ENCODE results near the gene SCMH1. TPM values are rescaled to one million over a fixed set of nuclear protein-coding genes. Genes with fewer than 3 reads are reported as not detected.

The SCMH1 gene
- total and polyA plus RNA-seq, 2 of the 4 experiments (the other 2 are of a cell fraction) = 9.0 to 19.4 TPM

- H3K23ac ChIP-seq (ENCODE audit: low read depth, low read length) = no peak overlapping the region
- intact Hi-C loops (cut with micrococcal nuclease) = loop anchor here (5.0 kb wide), 1 partner anchor 275 kb away; no protein-coding TSS in a partner anchor
- H3K79me1 ChIP-seq (ENCODE audit: low read depth in 1 of 2, low read length in 2 of 2) = no peaks in the 10 kb centered on the region; a peak in 1 of 4 replicates
- ChIA-PET POLR2A (ENCODE audit: unreplicated experiment) (no interaction called here), CTCF (interaction anchor here (2.0 kb wide), 1 partner anchor 20 kb away, joined by 10 read pairs; no protein-coding TSS in a partner anchor)
- DNase-seq (no peak), ATAC-seq (ENCODE audit: low read depth) (no peak)
- H3K4ac ChIP-seq (ENCODE audit: low read depth, low read length) = no peak overlapping the region
- no peak overlapping the region for H2BK20ac ChIP-seq (ENCODE audit: low read depth, low read length)
- no peak overlapping the region for H4K8ac ChIP-seq (ENCODE audit: low read depth in 2 of 2, low read length in 2 of 2)
- H3K27me3 ChIP-seq (ENCODE audit: control insufficient read depth, insufficient read depth, low read length) = no peaks in the 10 kb centered on the region
- H2AFZ ChIP-seq (replicated peaks; ENCODE audit: low read length, poor library complexity) = no peak overlapping the region
- H3K4me3 ChIP-seq (ENCODE audit: insufficient read depth, low read depth, low read length) = no peak overlapping the region
- no peak overlapping the region for H3K56ac ChIP-seq (ENCODE audit: extremely low read depth, insufficient read depth, low read length)
- no peak overlapping the region for H4K91ac ChIP-seq (ENCODE audit: insufficient read depth, low read depth, low read length)
- H3K4me2 ChIP-seq (ENCODE audit: low read depth, low read length) = no peak overlapping the region
- dilution Hi-C loops (cut with HindIII; ENCODE audit: low sequenced_read_pairs, unreplicated experiment) = no loop called here
- TF ChIP-seq FOS (IDR thresholded peaks at IDR 0.05; ENCODE audit: low read depth, low read length) (no peak), NFE2L2 (IDR thresholded peaks at IDR 0.05; ENCODE audit: low read depth, low read length) (no peak), RCOR1 (IDR thresholded peaks at IDR 0.05; ENCODE audit: insufficient replicate concordance, low read length) (no peak), RAD21 (IDR thresholded peaks at IDR 0.05; ENCODE audit: low read length) (no peak), POLR2A (IDR thresholded peaks at IDR 0.05; ENCODE audit: low read depth, low read length) (no peak), ELK1 (IDR thresholded peaks at IDR 0.05; ENCODE audit: borderline replicate concordance, low read depth, low read length) (no peak), MAFK (IDR thresholded peaks at IDR 0.05; ENCODE audit: low read depth, low read length) (peak; percentile 28; the same call in 1 of the 2 replicates), USF2 (IDR thresholded peaks at IDR 0.05; ENCODE audit: low read depth, low read length) (no peak), CHD1 (IDR thresholded peaks at IDR 0.05; ENCODE audit: low read depth, low read length) (no peak)
- in situ Hi-C loops (cut with MboI; ENCODE audit: low sequenced_read_pairs) = no loop called here
- no peak overlapping the region for H3K9ac ChIP-seq (ENCODE audit: low read depth, low read length)
- no peak overlapping the region for H3K18ac ChIP-seq (ENCODE audit: low read depth, low read length)
- H3K36me3 ChIP-seq (ENCODE audit: control insufficient read depth, insufficient read depth, low read length) = no peaks in the 10 kb centered on the region; the same call in none of the 2 replicates
- H2BK15ac ChIP-seq (ENCODE audit: low read depth, low read length) = no peak overlapping the region
- no peak overlapping the region for H3K27ac ChIP-seq (ENCODE audit: insufficient read depth, low read length)
- H3K4me1 ChIP-seq (ENCODE audit: control insufficient read depth, insufficient read depth, low read length) = peaks cover 7% of the 10 kb centered on the region
- H2BK120ac ChIP-seq (ENCODE audit: low read depth, low read length) = no peak overlapping the region
- H3K9me3 ChIP-seq (ENCODE audit: control insufficient read depth, insufficient read depth, low read length) = no peaks in the 10 kb centered on the region
- no peaks in the 10 kb centered on the region; the same call in 1 of the 2 replicates for H4K20me1 ChIP-seq (ENCODE audit: insufficient read depth, low read length)
- BruUV-seq (replicated peaks) = no TSS peak
- H3K9me1 ChIP-seq (ENCODE audit: insufficient read depth, low read length) = peaks cover 5% of the 10 kb centered on the region; the same call in 1 of the 2 replicates
- H2BK5ac ChIP-seq (ENCODE audit: low read depth, low read length, poor library complexity, severe bottlenecking) = no peak overlapping the region
- no peak overlapping the region for H2AK9ac ChIP-seq (replicated peaks; ENCODE audit: low read depth, low read length, poor library complexity)
- H3K14ac ChIP-seq (replicated peaks; ENCODE audit: low read depth, low read length) = no peak overlapping the region
- no peak overlapping the region for H4K5ac ChIP-seq (ENCODE audit: low read depth, low read length)
- H2AK5ac ChIP-seq (ENCODE audit: low read depth, low read length) = no peak overlapping the region
Measured at GRCh38 chr1:41122148-41122547, 120.0 kb downstream of the SCMH1 start.

Data from IMR-90 (cell line).